Fibroblast of lung (primary cell): ENCODE data around the gene ARHGAP42.

Experiments
- CTCF ChIP-seq, 2 donors: IDR thresholded peaks in 1 of 2; conservative IDR thresholded peaks in 1 of 2; 1 replicate in 1 of 2; 2 replicates in 1 of 2; pipeline ENCODE4 v1.5.1; 2011 to 2012; ENCODE audit warnings: low read length in 2 of 2, control low read depth in 1 of 2, inconsistent platforms in 1 of 2, low read depth in 1 of 2, mild to moderate bottlenecking in 1 of 2
- EZH2 ChIP-seq: IDR thresholded peaks from 2 replicates; pipeline ENCODE4 v1.5.1; 2012; ENCODE audit warnings: low read length, control low read depth, mild to moderate bottlenecking; ENCODE audit errors: missing control alignments

- TF ChIP-seq CTCF (conservative IDR thresholded peaks at IDR 0.05 in 1 of 2, IDR thresholded peaks at IDR 0.05 in 1 of 2; ENCODE audit: low read depth in 1 of 2, low read length in 2 of 2) (no peak), EZH2 (no peak)
These were observed 90.0 kb downstream of the ARHGAP42 start for GRCh38 chr11:100777103-100777502.
